RWPE1 (cell line): ENCODE results near the gene TBRG4.

ENCODE experiments used
- CTCF ChIA-PET: fragments of 350-600 bp; sonication (Branson Sonifier 250); formaldehyde crosslinking; extraction: SDS; loops from one replicate; lab custom pipeline; 2021; lab: Yijun Ruan, JAX
- POLR2A ChIA-PET: fragments of 400-600 bp; formaldehyde crosslinking; extraction: SDS; loops from one replicate; lab custom pipeline; 2020; ENCODE audit warnings: antibody characterized with exemption; ENCODE audit not compliant: low non-redundant PET; lab: Yijun Ruan, JAX
- DNase-seq: peaks from one replicate; pipeline ENCODE4 v3.0.0; 2012; ENCODE audit warnings: low spot score
- H3K27ac ChIP-seq: fragments of 450-650 bp; 2 replicates; pipeline ENCODE4 v1.5.1; 2017
- TF ChIP-seq, protein P1 (sequence below): fragments of 450-650 bp; conservative IDR thresholded peaks from 2 replicates; pipeline ENCODE4 v1.5.1; 2017; ENCODE audit warnings: low read depth, mild to moderate bottlenecking

The TBRG4 gene

DNA sequence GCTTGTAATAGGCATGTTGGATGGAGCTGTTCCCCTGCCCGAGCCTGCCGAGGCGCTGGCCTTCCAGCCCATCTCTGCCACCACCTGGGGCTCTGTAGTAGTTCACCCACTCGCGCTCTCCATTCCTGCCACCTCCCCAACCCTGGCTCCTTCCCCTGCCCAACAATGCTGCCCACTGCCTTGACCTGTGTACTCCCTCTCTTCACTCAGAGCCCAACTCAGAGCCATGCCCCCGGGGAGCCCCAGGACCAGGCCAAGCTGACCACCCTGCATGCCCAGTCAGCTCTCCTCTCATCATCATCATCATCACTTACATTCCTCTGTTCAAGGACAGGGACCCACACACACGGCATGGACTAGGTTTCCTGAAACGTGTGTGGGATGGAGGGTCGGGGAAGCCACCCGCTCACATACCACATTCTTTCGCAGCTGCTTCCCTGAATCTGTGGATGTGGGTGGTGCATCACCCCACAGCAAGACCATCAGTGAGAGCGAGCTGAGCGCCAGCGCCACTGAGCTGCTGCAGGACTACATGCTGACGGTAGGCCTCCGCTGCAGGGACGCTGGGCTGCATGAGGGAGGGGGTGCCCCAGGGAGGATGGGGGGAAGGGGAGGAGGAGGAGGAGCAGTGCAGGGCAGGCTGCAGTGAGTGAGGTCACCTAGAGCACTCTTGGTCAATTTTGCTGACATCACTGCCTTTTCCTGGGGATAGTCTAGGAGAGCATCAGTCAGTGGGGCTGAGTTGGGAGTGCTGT, 38.3 kb downstream of the TBRG4 start:
- DNase-seq = no peak
- ChIA-PET POLR2A (no interaction called here), CTCF (no interaction called here)
- peak overlapping the region; percentile 53 for H3K27ac ChIP-seq
- TF ChIP-seq, protein P1, sequence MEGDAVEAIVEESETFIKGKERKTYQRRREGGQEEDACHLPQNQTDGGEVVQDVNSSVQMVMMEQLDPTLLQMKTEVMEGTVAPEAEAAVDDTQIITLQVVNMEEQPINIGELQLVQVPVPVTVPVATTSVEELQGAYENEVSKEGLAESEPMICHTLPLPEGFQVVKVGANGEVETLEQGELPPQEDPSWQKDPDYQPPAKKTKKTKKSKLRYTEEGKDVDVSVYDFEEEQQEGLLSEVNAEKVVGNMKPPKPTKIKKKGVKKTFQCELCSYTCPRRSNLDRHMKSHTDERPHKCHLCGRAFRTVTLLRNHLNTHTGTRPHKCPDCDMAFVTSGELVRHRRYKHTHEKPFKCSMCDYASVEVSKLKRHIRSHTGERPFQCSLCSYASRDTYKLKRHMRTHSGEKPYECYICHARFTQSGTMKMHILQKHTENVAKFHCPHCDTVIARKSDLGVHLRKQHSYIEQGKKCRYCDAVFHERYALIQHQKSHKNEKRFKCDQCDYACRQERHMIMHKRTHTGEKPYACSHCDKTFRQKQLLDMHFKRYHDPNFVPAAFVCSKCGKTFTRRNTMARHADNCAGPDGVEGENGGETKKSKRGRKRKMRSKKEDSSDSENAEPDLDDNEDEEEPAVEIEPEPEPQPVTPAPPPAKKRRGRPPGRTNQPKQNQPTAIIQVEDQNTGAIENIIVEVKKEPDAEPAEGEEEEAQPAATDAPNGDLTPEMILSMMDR = no peak

GRCh38 chr7:45072131-45073030, 39.1 kb downstream of the TBRG4 start:
- ChIA-PET POLR2A (no interaction called here), CTCF (interaction anchor here (0.5 kb wide), 1 partner anchor 73 kb away, joined by 3 read pairs; no protein-coding TSS in a partner anchor)
- DNase-seq = no peak
- peak overlapping the region; percentile 53 for H3K27ac ChIP-seq
- TF ChIP-seq, protein P1 = no peak

- TF ChIP-seq, protein P1 = no peak
- DNase-seq = no peak
- ChIA-PET POLR2A (no interaction called here), CTCF (no interaction called here)
- no peak overlapping the region for H3K27ac ChIP-seq
Observed at GRCh38 chr7:45071528-45071927, 40.0 kb downstream of the TBRG4 start.

- peak overlapping the region; percentile 16 for H3K27ac ChIP-seq
- ChIA-PET CTCF (interaction anchor here (0.8 kb wide), 1 partner anchor 66 kb away, joined by 4 read pairs; no protein-coding TSS in a partner anchor), POLR2A (interaction anchor here (0.7 kb wide), 1 partner anchor 55 kb away, joined by 4 read pairs; no protein-coding TSS in a partner anchor)
- DNase-seq = no peak
- TF ChIP-seq, protein P1 = no peak
Observed at GRCh38 chr7:45070254-45070642, 41.2 kb downstream of the TBRG4 start.

GRCh38 chr7:45069444-45070253, 41.8 kb downstream of the TBRG4 start:
- CTCF ChIA-PET = interaction anchor here (0.8 kb wide), 1 partner anchor 66 kb away, joined by 4 read pairs; no protein-coding TSS in a partner anchor
- H3K27ac ChIP-seq = peak overlapping the region; percentile 16
- no peak for DNase-seq
- POLR2A ChIA-PET = interaction anchor here (0.7 kb wide), 1 partner anchor 54 kb away, joined by 4 read pairs; no protein-coding TSS in a partner anchor
- TF ChIP-seq, protein P1 = no peak
